NCI-H146 (cell line): ENCODE measurements around the gene OR5F1.

ENCODE experiments used
- DNase-seq: peaks from one replicate; lab custom pipeline; 2025; lab: John Stamatoyannopoulos, UW

Gene OR5F1

DNA sequence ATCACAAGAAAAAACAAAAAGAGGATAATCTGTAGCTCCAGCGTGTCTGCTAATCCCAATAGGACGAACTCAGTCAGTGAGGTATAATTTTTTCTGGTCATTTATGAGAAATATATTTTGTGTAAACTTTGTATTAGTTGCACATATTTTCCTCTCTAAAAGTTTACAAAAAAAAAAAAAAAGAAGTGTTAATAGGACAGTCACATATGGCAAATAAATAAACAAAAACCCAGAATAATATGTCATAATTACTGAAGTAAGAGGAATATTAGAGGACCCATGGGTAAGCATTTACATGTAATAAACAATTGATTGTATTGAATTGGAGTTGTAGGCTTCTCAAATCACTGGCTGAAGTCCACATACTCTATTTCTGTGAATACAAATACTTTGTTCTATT lies at the start of gene OR5F1:
Gene OR5F1 (minus strand): TSS at position 101 of the 400 bp plus-strand sequence. CDS start 0 bp downstream, at position 101.
- DNase-seq, result no peak

DNA sequence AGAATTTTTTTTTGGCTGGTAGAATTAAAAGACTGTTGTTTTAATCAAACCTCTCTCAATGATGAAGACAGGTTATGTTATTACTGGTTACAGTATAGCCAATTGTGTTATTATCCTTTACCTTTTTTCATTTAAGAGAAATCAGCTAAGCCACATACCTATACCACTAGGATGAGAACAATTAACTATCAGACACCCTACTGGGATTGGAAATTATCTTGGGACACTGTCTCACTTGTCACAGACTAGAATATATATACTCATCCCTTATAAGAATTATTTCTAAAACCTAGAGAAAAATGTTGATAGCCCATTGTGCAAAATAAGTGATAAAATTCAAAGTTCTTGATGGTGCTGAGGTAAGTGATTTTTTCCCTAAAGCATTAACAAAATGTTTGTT lies 32.9 kb upstream of the OR5F1 start, which contains the start of gene OR5AS1:
Gene OR5AS1 (plus strand): TSS at position 301 of the 400 bp plus-strand sequence. CDS start 2,765 bp downstream, outside the sequence.
- no peak for DNase-seq

DNA sequence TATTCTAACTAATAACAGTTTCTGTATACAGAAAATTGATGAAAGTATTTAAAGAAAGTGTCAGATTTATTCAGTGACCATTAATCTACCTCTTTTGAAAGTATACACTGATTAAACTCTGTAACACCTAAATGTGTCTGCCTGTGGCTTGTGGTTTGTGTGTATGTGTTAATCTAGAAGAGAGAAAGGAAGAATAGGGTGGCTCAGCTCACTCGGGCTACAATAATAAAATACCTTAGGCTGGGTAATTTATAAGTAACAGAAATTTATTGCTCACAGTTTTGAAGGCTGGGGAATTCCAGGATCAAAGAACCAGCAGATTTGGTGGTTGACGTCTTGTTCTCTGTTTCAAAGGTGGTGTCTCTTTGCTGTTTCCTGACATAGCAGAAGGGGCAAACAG lies 19.4 kb upstream of the OR5F1 start:
- DNase-seq, result no peak

DNA sequence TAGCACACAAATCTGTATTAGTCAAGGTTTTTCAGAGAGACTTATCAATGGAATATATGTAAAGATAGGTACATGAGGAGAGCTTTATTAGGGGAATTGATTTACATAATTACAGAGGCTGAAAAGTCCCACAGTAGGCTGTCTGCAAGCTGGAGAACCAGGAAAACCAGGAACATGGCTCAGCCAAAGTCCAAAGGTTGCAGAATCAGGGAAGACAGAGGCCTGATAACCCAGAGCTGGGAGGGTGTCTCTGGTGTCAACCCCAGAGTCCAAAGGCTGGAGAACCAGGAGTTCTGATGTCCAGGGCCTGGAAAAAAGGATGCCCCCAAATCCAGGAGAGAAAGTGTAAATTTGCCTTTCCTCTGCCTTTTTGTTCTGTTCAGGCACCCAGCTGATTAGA lies 16.3 kb upstream of the OR5F1 start:
- no peak for DNase-seq

DNA sequence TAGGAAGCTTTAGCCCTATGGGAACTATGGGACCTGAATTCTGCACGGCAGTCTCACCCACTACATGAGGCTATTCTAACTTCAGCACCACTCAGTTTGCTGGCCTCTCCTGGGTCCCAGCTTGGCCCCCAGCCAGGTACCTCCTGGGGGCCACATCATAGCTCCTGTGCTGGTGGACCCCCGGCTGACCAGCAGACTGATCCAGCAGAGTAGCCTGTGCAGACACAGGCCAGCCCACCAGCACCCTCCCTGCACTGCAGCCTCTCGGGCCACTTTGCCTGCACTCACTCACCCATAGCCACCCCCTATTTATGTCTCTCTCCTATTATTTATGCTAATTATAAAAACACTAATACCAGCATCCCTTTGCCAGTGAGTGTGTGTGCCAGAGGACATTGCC lies 23.5 kb downstream of the OR5F1 start:
- no peak for DNase-seq

DNA sequence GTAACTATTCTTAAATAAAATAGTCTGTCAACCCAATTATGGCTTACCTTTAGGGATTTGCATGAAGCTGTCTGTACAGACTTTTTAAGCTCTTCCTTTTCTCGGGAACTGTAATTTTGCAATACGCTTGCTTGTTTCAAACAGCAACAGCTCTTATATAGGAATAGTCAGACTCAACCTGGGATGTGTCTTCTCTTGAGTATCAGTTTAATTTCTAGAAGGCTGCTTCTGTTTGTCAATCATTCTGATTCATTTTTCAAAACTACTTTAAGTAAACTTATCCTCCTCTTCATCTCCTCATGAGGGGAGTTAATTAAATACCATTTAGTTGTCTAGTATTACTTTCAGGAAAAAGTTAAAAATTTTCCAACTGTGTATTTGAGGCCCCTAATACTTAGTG lies 24.6 kb downstream of the OR5F1 start, which contains the start of gene OR10AG1:
Gene OR10AG1 (minus strand): TSS at position 101 of the 400 bp plus-strand sequence. CDS start 38 bp downstream, at position 63.
- DNase-seq, result no peak

DNA sequence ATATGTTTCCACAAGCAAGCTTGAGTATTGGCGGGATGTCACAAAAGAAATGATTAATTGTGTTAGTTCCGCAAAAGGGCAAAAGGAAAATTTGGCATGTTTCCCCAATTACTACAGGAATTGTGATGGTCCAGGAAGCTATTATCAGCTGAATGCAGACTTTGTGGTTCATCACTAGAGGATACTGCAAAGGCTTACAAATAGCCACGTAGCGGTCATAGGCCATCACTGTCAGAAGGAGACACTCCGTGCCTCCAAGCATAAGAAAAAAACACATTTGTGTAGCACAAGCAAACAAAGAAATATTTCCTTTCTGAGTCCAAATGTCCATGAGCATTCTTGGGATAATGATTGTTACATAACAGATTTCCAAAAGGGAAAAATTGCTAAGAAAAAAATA lies 26.5 kb downstream of the OR5F1 start:
- DNase-seq, result no peak

DNA sequence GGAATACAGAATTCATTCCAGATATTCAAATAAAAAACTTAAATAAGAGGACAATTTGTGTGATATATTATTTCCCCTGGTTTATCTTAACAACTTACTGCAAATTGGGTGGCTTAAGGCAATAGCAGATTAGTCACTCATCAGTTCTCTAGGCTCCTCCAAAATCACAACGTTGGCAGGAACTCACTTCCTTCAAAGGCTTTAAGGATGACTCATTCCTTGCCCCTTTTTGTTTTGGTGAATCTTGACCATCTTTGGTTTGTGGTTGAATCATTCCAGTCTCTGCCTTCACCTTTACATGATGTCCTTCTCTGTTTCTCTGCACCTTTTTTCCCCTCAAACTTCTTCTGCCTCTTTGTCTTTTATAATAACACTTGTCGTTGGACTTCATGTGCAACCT lies 28.0 kb downstream of the OR5F1 start:
- DNase-seq, result no peak

DNA sequence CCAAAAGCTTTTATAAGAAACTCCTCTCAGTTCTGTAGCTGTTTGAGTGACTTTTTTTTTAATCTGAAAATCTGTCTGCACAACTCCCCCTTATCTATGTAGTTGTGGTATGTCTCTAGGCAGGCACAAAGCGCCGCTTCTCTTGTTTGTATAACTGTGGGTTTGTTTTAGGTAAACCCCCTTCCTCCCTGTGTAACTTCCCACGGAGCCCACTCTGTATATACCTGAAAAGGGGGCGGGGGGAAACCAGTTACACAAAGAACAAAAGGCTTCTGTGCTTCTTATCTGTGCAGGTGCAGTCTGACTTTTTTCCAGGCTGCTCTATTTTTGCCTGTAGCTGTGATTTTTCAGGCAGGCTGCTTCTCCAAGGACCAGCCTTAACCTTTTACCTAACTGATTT lies 37.9 kb downstream of the OR5F1 start:
- no peak for DNase-seq

DNA sequence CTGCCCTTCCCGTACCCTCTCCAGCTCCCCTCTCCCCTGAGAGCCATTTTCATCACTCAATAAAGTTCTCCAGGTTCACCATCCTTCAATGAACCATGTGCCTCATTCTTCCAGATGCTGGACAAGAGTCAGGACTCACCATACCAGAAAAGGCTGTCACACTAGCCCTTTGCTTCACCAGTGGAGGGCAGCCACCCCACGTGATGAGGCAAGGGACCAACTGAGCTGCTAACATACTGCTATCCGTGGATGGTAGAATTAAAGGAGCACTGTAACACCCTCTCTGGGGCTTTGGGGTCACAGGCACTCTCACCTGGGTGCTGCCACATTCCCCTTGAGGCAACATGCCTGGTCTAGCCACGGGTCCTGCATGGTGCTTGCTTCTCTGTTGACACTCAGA lies 45.1 kb downstream of the OR5F1 start:
- DNase-seq, result no peak
